Esophagus muscularis mucosa (tissue), 4 donors: ENCODE data around the gene PKD1L1. TPM values are rescaled to one million over a fixed set of nuclear protein-coding genes. Genes with fewer than 3 reads are reported as not detected.
A peak's percentile ranks its signal among the peaks of the same experiment; 100 is the strongest.

Source experiments
- DNase-seq: peaks from one replicate; pipeline ENCODE4 v3.0.0-alpha.2; 2017; ENCODE audit errors: extremely low spot score
- H3K27ac ChIP-seq, 4 donors: fragments of 200-600 bp; sonication (generic); replicated peaks in 1 of 4; 1 replicate in 3 of 4; 2 replicates in 1 of 4; pipeline ENCODE4 v1.5.1; 2016 to 2019; ENCODE audit warnings: mild to moderate bottlenecking in 1 of 4
- H3K27me3 ChIP-seq, 4 donors: fragments of 200-600 bp; sonication (generic); one replicate each; pipeline versions ENCODE4 v1.5.1 to v1.6.0; 2016 to 2019
- H3K36me3 ChIP-seq, 4 donors: fragments of 200-600 bp; sonication (generic); one replicate each; pipeline ENCODE4 v1.5.1; 2016 to 2019
- H3K4me1 ChIP-seq, 4 donors: fragments of 200-600 bp; sonication (generic); one replicate each; pipeline ENCODE4 v1.5.1; 2016 to 2019
- H3K4me3 ChIP-seq, 4 donors: fragments of 200-600 bp; sonication (generic); 1 replicate in 2 of 4; 2 replicates in 2 of 4; pipeline ENCODE4 v1.5.1; 2016 to 2019; ENCODE audit warnings: mild to moderate bottlenecking in 4 of 4, moderate library complexity in 1 of 4
- H3K9me3 ChIP-seq, 4 donors: fragments of 200-600 bp; sonication (generic); 1 replicate in 3 of 4; 2 replicates in 1 of 4; pipeline ENCODE4 v1.5.1; 2016 to 2019
- EP300 ChIP-seq: sonication (generic); formaldehyde crosslinking; IDR thresholded peaks from one replicate; pipeline ENCODE4 v1.6.1; 2017; ENCODE audit warnings: antibody characterized with exemption
- POLR2A ChIP-seq: fragments of 450-650 bp; IDR thresholded peaks from one replicate; pipeline ENCODE4 v1.6.1; 2017; ENCODE audit warnings: antibody characterized with exemption, moderate library complexity, mild to moderate bottlenecking, low read depth
- POLR2AphosphoS5 ChIP-seq, 2 donors: sonication (generic); formaldehyde crosslinking; IDR thresholded peaks; one replicate each; pipeline ENCODE4 v1.6.1; 2017; ENCODE audit warnings: antibody characterized with exemption in 2 of 2
- WGBS: methylation state at CpG from one replicate; pipeline ENCODE4 v1.1.5; 2018; 5-methylcytosine and 5-hydroxymethylcytosine counted together
- intact Hi-C: fragments of 100-400 bp; cut with DNase I; formaldehyde crosslinking; loops from one replicate; pipeline ENCODE4 v1.15.1; 2023
- total RNA-seq, 4 donors: library from RNA; depleted of rRNA; stranded (reverse); fragments of >200 nt; gene quantifications; one replicate each; pipeline versions ENCODE4 v1.1.0 to v1.2.1, GENCODE V29; 2016
- TF ChIP-seq, protein P1 (sequence below), 3 experiments: fragments of 200-600 bp in 2 of 3; fragments of 450-650 bp in 1 of 3; sonication (generic) in 2 of 3; IDR thresholded peaks; one replicate each; pipeline ENCODE4 v1.5.1; 2017 to 2019; ENCODE audit warnings: antibody characterized with exemption in 3 of 3, mild to moderate bottlenecking in 2 of 3, moderate library complexity in 1 of 3

PKD1L1 gene
- total RNA-seq, 4 donors from 2014 or later: 0.50 to 1.7 (median 0.73) TPM

DNA sequence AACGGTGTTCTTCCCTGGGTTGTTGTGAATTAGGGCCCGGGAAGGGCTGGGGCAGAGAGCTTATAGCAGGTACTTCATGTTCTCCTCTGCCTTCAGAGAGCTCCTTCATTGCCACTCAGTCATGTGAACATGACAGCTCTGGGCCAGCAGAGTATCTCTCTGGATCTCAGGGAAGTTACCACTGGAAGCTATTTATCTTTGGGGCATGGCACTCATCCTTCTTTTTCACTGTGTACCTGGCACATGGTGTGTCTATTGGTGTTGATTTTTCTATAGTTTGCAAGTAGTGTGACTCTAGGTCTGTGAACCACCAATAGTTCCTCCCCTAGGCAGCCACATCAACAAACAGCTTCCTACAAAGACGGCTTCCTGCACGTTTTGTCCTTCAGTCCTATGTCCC lies 156.6 kb downstream of the PKD1L1 start:
- intact Hi-C loops: no loop called here
- TF ChIP-seq, protein P1, sequence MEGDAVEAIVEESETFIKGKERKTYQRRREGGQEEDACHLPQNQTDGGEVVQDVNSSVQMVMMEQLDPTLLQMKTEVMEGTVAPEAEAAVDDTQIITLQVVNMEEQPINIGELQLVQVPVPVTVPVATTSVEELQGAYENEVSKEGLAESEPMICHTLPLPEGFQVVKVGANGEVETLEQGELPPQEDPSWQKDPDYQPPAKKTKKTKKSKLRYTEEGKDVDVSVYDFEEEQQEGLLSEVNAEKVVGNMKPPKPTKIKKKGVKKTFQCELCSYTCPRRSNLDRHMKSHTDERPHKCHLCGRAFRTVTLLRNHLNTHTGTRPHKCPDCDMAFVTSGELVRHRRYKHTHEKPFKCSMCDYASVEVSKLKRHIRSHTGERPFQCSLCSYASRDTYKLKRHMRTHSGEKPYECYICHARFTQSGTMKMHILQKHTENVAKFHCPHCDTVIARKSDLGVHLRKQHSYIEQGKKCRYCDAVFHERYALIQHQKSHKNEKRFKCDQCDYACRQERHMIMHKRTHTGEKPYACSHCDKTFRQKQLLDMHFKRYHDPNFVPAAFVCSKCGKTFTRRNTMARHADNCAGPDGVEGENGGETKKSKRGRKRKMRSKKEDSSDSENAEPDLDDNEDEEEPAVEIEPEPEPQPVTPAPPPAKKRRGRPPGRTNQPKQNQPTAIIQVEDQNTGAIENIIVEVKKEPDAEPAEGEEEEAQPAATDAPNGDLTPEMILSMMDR (IDR thresholded peaks at IDR 0.05): no peak
- no peak for TF ChIP-seq POLR2A
- no peak for DNase-seq
- peaks cover 1 to 12% (median 11%) of the 10 kb centered on the region in 4 donors for H3K4me1 ChIP-seq
- WGBS: 86% methylated on average over 4 of the region's 4 CpGs
- peaks cover 0 to 4% (median 0%) of the 10 kb centered on the region in 4 donors for H3K36me3 ChIP-seq
- no peak overlapping the region for H3K4me3 ChIP-seq
- no peaks in the 10 kb centered on the region for H3K9me3 ChIP-seq
- no peaks in the 10 kb centered on the region for H3K27me3 ChIP-seq
- no peak overlapping the region for H3K27ac ChIP-seq

DNA sequence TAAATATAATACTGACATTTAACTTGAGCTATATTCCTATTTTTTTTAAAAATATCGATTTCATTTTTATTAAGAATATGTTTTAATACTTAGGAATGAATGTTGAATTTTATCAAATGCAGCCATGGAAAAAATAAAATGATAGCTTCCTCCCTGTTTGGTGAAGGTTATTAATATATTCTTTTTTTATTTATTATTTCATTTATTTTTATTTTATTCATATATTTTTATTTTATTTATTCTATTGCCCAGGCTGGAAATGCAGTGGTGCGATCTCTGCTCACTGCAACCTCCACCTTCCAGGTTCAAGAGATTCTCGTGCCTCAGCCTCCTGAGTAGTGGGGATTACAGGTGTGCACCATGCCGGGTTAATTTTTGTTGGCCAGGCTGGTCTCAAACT lies 160.2 kb downstream of the PKD1L1 start:
- intact Hi-C loops: no loop called here
- Histone ChIP-seq H3K27me3 (no peaks in the 10 kb centered on the region), H3K27ac (no peak overlapping the region), H3K9me3 (no peaks in the 10 kb centered on the region), H3K4me1 (peaks cover 12 to 47% (median 47%) of the 10 kb centered on the region in 4 donors), H3K36me3 (peaks cover 0 to 4% (median 0%) of the 10 kb centered on the region in 4 donors), H3K4me3 (no peak overlapping the region)
- peak; percentile 3 for DNase-seq
- WGBS: 97% methylated on average over 4 of the region's 4 CpGs
- TF ChIP-seq EP300 (no peak), POLR2AphosphoS5 (IDR thresholded peaks at IDR 0.05) (no peak), POLR2A (no peak)
- TF ChIP-seq, protein P1 (IDR thresholded peaks at IDR 0.05): no peak

DNA sequence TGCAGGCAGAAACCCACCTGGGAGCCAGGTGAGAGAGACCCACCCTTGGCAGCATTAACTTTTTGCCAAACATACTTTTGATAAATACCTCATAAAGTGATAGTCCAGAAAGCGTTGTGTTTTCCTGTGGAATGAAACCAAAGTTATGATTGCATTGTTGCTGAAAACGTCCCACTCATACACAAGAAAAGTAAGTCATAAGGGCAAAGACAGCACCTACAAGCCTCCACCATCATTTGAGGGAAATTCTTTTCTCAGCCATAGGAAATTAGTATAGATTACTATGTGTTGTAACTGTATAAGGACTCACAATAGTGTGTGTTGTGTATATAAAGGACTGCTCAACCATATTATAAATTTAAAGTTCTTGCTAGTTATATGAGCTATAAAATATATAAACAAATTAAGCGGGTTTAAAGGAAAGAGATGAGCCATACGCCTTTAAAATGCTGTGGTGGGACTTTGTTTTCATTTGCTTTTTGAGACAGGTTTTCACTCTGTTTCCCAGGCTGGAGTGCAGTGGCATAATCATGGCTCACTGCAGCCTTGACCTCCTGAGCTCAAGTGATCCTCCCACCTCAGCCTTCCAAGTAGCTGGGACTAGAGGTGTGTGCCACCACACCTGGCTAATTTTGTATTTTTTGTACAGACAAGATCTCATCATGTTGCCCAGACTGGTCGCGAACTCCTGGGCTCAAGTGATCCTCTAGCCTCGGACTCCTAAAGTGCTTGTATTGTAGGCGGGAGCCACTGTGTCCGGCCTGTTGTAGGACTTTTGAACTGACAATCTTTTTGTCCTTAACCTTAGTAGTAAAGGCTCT lies 160.8 kb downstream of the PKD1L1 start:
- intact Hi-C loops: no loop called here

DNA sequence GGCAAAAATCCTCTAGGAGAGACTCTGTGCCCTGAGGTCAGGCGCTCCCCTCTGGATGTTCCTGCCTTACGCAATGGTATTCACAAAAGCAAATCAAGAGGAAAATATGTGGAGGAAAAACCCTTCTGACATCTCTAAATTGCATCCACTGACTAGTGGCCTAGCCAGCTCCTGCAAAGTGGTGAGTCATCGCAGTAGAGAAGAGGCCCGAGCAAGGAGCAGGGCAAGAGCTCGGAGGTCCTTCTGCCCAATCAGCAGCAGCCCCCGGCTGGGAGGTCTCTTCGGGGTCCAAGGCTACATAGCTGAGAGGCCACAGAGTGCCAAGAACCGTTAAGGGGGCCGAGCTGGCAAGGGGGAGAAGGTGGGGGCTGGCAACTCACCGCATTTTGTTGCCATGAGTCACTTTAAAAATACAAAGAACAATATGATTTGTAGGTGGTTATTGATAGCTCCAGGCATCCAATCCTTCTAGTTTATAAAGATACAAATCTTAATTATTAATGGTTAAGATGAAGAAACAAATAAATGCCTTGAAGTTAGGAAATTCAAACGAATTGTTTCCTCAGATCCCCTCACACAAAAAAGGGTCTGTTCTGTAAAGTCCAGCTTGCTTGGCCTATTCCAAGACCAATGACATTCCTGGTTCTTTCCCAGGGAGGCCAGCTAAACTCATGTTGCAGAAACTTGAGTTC lies 161.6 kb downstream of the PKD1L1 start:
- intact Hi-C loops: no loop called here
- H3K4me3 ChIP-seq: no peak overlapping the region
- TF ChIP-seq POLR2AphosphoS5 (IDR thresholded peaks at IDR 0.05) (peak; percentile 45 to 47), EP300 (no peak), POLR2A (no peak)
- TF ChIP-seq, protein P1 (IDR thresholded peaks at IDR 0.05): no peak
- peak overlapping the region; percentile 75 to 87 (median 84) for H3K27ac ChIP-seq
- no peaks in the 10 kb centered on the region for H3K27me3 ChIP-seq
- peaks cover 0 to 4% (median 0%) of the 10 kb centered on the region in 4 donors for H3K36me3 ChIP-seq
- 40% methylated on average over 9 of the region's 11 CpGs for WGBS
- H3K9me3 ChIP-seq: no peaks in the 10 kb centered on the region
- H3K4me1 ChIP-seq: peaks cover 12 to 61% (median 60%) of the 10 kb centered on the region in 4 donors
- DNase-seq: peak; percentile 90

More for the DNA sequence above, 160.8 kb downstream of the PKD1L1 start:
- peak overlapping the region; percentile 75 to 87 (median 84) for H3K27ac ChIP-seq
- no peaks in the 10 kb centered on the region for H3K9me3 ChIP-seq
- peaks cover 0 to 4% (median 0%) of the 10 kb centered on the region in 4 donors for H3K36me3 ChIP-seq
- WGBS: 84% methylated on average over 9 of the region's 9 CpGs
- DNase-seq: peak; percentile 64
- H3K4me1 ChIP-seq: peaks cover 12 to 53% (median 53%) of the 10 kb centered on the region in 4 donors
- H3K27me3 ChIP-seq: no peaks in the 10 kb centered on the region
- no peak overlapping the region for H3K4me3 ChIP-seq
- TF ChIP-seq POLR2A: no peak
- TF ChIP-seq, protein P1 (IDR thresholded peaks at IDR 0.05): no peak
- no peak for TF ChIP-seq EP300
- no peak for TF ChIP-seq POLR2AphosphoS5 (IDR thresholded peaks at IDR 0.05)
